ENCODE measurements around the gene MLPH. TPM values are rescaled to one million over a fixed set of nuclear protein-coding genes. Genes with fewer than 3 reads are reported as not detected.

MLPH gene
- total RNA-seq, 6 experiments from 2014 or later, result 20.8 to 52.8 (median 35.1) TPM

- TF ChIP-seq POLR2A (IDR thresholded peaks at IDR 0.05) (no peak), CTCF (IDR thresholded peaks at IDR 0.05) (no peak)
- 50% methylated on average over 1 of the region's 1 CpG for WGBS (ENCODE audit: insufficient coverage, low coverage, low lambda C conversion rate, missing lambda C conversion rate)
- no peaks in the 10 kb centered on the region for H3K36me3 ChIP-seq
- DNase-seq (no peak), ATAC-seq (no peak)
- no peaks in the 10 kb centered on the region for H3K9me3 ChIP-seq
- no peak overlapping the region for H3K4me3 ChIP-seq
- no peak overlapping the region for H3K27ac ChIP-seq
- no peaks in the 10 kb centered on the region for H3K4me1 ChIP-seq
- H3K27me3 ChIP-seq, result no peaks in the 10 kb centered on the region
- intact Hi-C loops (cut with DNase I), result no loop called here
Measured at GRCh38 chr2:237458519-237458918, 28.5 kb upstream of the MLPH start.

- intact Hi-C loops (cut with DNase I), result no loop called here
- no peak for ATAC-seq
- no peak for DNase-seq
- WGBS (ENCODE audit: insufficient coverage, low coverage, low lambda C conversion rate, missing lambda C conversion rate), result 80% methylated on average over 1 of the region's 4 CpGs
- Histone ChIP-seq H3K36me3 (no peaks in the 10 kb centered on the region), H3K4me1 (no peaks in the 10 kb centered on the region), H3K27me3 (no peaks in the 10 kb centered on the region), H3K27ac (no peak overlapping the region), H3K9me3 (no peaks in the 10 kb centered on the region), H3K4me3 (no peak overlapping the region)
- TF ChIP-seq POLR2A (IDR thresholded peaks at IDR 0.05) (no peak), CTCF (IDR thresholded peaks at IDR 0.05) (no peak)
Measured at GRCh38 chr2:237459226-237459625, 27.8 kb upstream of the MLPH start.

- intact Hi-C loops (cut with DNase I), result no loop called here
- no peak overlapping the region for H3K4me3 ChIP-seq
- ATAC-seq, result no peak
- H3K27ac ChIP-seq, result no peak overlapping the region
- H3K4me1 ChIP-seq, result no peaks in the 10 kb centered on the region
- no peaks in the 10 kb centered on the region for H3K27me3 ChIP-seq
- no peak for TF ChIP-seq POLR2A (IDR thresholded peaks at IDR 0.05)
- TF ChIP-seq CTCF (IDR thresholded peaks at IDR 0.05), result no peak
- WGBS (ENCODE audit: insufficient coverage, low coverage, low lambda C conversion rate, missing lambda C conversion rate), result 56% methylated on average over 3 of the region's 3 CpGs
- H3K9me3 ChIP-seq, result no peaks in the 10 kb centered on the region
- H3K36me3 ChIP-seq, result no peaks in the 10 kb centered on the region
- no peak for DNase-seq
Measured at GRCh38 chr2:237459741-237460174, 27.3 kb upstream of the MLPH start.

- no peak overlapping the region for H3K27ac ChIP-seq
- intact Hi-C loops (cut with DNase I), result no loop called here
- DNase-seq, result no peak
- no peaks in the 10 kb centered on the region for H3K36me3 ChIP-seq
- H3K9me3 ChIP-seq, result no peaks in the 10 kb centered on the region
- no peak for ATAC-seq
- 79% methylated on average over 6 of the region's 8 CpGs for WGBS (ENCODE audit: insufficient coverage, low coverage, low lambda C conversion rate, missing lambda C conversion rate)
- TF ChIP-seq CTCF (IDR thresholded peaks at IDR 0.05) (no peak), POLR2A (IDR thresholded peaks at IDR 0.05) (no peak)
- H3K4me3 ChIP-seq, result no peak overlapping the region
- H3K4me1 ChIP-seq, result peaks cover 0 to 11% (median 0%) of the 10 kb centered on the region in 4 donors
- no peaks in the 10 kb centered on the region for H3K27me3 ChIP-seq
Measured at GRCh38 chr2:237464757-237465391, 22.2 kb upstream of the MLPH start.
